Vagina (tissue), 2 donors: Measurements from ENCODE around the gene ABCA13. TPM values are rescaled to one million over a fixed set of nuclear protein-coding genes. Genes with fewer than 3 reads are reported as not detected.

Source experiments
- DNase-seq, 2 donors: peaks; one replicate each; pipeline ENCODE4 v3.0.0-alpha.2; 2017; ENCODE audit errors: extremely low spot score in 2 of 2
- H3K27ac ChIP-seq: fragments of 200-600 bp; sonication (generic); one replicate; pipeline ENCODE4 v1.5.1; 2019
- H3K27me3 ChIP-seq: fragments of 200-600 bp; sonication (generic); one replicate; pipeline ENCODE4 v1.5.1; 2019
- H3K36me3 ChIP-seq, 2 donors: fragments of 200-600 bp; sonication (generic); one replicate each; pipeline ENCODE4 v1.5.1; 2017 to 2019
- H3K4me1 ChIP-seq: fragments of 200-600 bp; sonication (generic); one replicate; pipeline ENCODE4 v1.5.1; 2019
- H3K4me3 ChIP-seq, 2 donors: fragments of 200-600 bp; sonication (generic); 1 replicate in 1 of 2; 2 replicates in 1 of 2; pipeline ENCODE4 v1.5.1; 2016 to 2019
- H3K9me3 ChIP-seq: fragments of 200-600 bp; sonication (generic); one replicate; pipeline ENCODE4 v1.5.1; 2019
- CTCF ChIP-seq, 3 experiments: fragments of 450-650 bp in 2 of 3; fragments of 200-600 bp in 1 of 3; sonication (generic) in 1 of 3; IDR thresholded peaks; one replicate each; pipeline ENCODE4 v1.5.1; 2017 to 2019; ENCODE audit warnings: antibody characterized with exemption in 3 of 3, mild to moderate bottlenecking in 2 of 3, moderate library complexity in 2 of 3
- POLR2A ChIP-seq, 2 donors: fragments of 450-650 bp; IDR thresholded peaks; one replicate each; pipeline ENCODE4 v1.6.1; 2017; ENCODE audit warnings: antibody characterized with exemption in 2 of 2, mild to moderate bottlenecking in 2 of 2, moderate library complexity in 2 of 2
- POLR2AphosphoS5 ChIP-seq, 2 donors: sonication (generic); formaldehyde crosslinking; IDR thresholded peaks; one replicate each; pipeline ENCODE4 v1.9.0; 2017; ENCODE audit warnings: antibody characterized with exemption in 2 of 2, mild to moderate bottlenecking in 2 of 2, low read depth in 1 of 2; ENCODE audit not compliant: insufficient read depth in 1 of 2
- intact Hi-C: fragments of 100-400 bp; cut with DNase I; formaldehyde crosslinking; loops from one replicate; pipeline ENCODE4 v1.15.1; 2023
- total RNA-seq: library from RNA; depleted of rRNA; stranded (reverse); fragments of >200 nt; gene quantifications from one replicate; pipeline ENCODE4 v1.2.3, GENCODE V29; 2016

The ABCA13 gene
- total RNA-seq, 1 donor from 2014 or later, result under 0.01 TPM

GRCh38 chr7:48337012-48337621, 165.9 kb downstream of the ABCA13 start:
- DNase-seq, result no peak
- Histone ChIP-seq H3K4me1 (no peaks in the 10 kb centered on the region), H3K4me3 (no peak overlapping the region), H3K36me3 (no peaks in the 10 kb centered on the region), H3K27me3 (no peaks in the 10 kb centered on the region), H3K27ac (no peak overlapping the region), H3K9me3 (no peaks in the 10 kb centered on the region)
- TF ChIP-seq CTCF (IDR thresholded peaks at IDR 0.05) (peak in 1 of 3 experiments; percentile 11), POLR2A (IDR thresholded peaks at IDR 0.05) (no peak), POLR2AphosphoS5 (IDR thresholded peaks at IDR 0.05; ENCODE audit: insufficient read depth in 1 of 2, low read depth in 1 of 2) (no peak)
- intact Hi-C loops, result no loop called here

GRCh38 chr7:48337781-48338180, 166.5 kb downstream of the ABCA13 start:
- DNase-seq, result no peak
- no peaks in the 10 kb centered on the region for H3K4me1 ChIP-seq
- no peak overlapping the region for H3K4me3 ChIP-seq
- no peaks in the 10 kb centered on the region for H3K9me3 ChIP-seq
- no peaks in the 10 kb centered on the region for H3K36me3 ChIP-seq
- no peaks in the 10 kb centered on the region for H3K27me3 ChIP-seq
- H3K27ac ChIP-seq, result no peak overlapping the region
- intact Hi-C loops, result no loop called here
- TF ChIP-seq CTCF (IDR thresholded peaks at IDR 0.05) (no peak), POLR2AphosphoS5 (IDR thresholded peaks at IDR 0.05; ENCODE audit: insufficient read depth in 1 of 2, low read depth in 1 of 2) (no peak), POLR2A (IDR thresholded peaks at IDR 0.05) (no peak)

GRCh38 chr7:48347230-48347825, 176.1 kb downstream of the ABCA13 start:
- DNase-seq, result no peak
- no peaks in the 10 kb centered on the region for H3K4me1 ChIP-seq
- H3K36me3 ChIP-seq, result no peaks in the 10 kb centered on the region
- H3K4me3 ChIP-seq, result no peak overlapping the region
- no peak overlapping the region for H3K27ac ChIP-seq
- intact Hi-C loops, result no loop called here
- no peaks in the 10 kb centered on the region for H3K9me3 ChIP-seq
- H3K27me3 ChIP-seq, result no peaks in the 10 kb centered on the region
- TF ChIP-seq POLR2A (IDR thresholded peaks at IDR 0.05) (no peak), POLR2AphosphoS5 (IDR thresholded peaks at IDR 0.05; ENCODE audit: insufficient read depth in 1 of 2, low read depth in 1 of 2) (no peak), CTCF (IDR thresholded peaks at IDR 0.05) (no peak)

- DNase-seq, result no peak
- Histone ChIP-seq H3K9me3 (no peaks in the 10 kb centered on the region), H3K36me3 (no peaks in the 10 kb centered on the region), H3K4me1 (no peaks in the 10 kb centered on the region), H3K27me3 (no peaks in the 10 kb centered on the region), H3K27ac (no peak overlapping the region), H3K4me3 (no peak overlapping the region)
- TF ChIP-seq CTCF (IDR thresholded peaks at IDR 0.05) (no peak), POLR2A (IDR thresholded peaks at IDR 0.05) (no peak), POLR2AphosphoS5 (IDR thresholded peaks at IDR 0.05; ENCODE audit: insufficient read depth in 1 of 2, low read depth in 1 of 2) (no peak)
- intact Hi-C loops, result no loop called here
Observed at GRCh38 chr7:48350515-48350914, 179.3 kb downstream of the ABCA13 start.

GRCh38 chr7:48351900-48352299, 180.6 kb downstream of the ABCA13 start:
- no peak overlapping the region for H3K4me3 ChIP-seq
- no peaks in the 10 kb centered on the region for H3K36me3 ChIP-seq
- H3K9me3 ChIP-seq, result no peaks in the 10 kb centered on the region
- H3K27me3 ChIP-seq, result no peaks in the 10 kb centered on the region
- no peak overlapping the region for H3K27ac ChIP-seq
- DNase-seq, result no peak
- no peaks in the 10 kb centered on the region for H3K4me1 ChIP-seq
- intact Hi-C loops, result no loop called here
- TF ChIP-seq POLR2AphosphoS5 (IDR thresholded peaks at IDR 0.05; ENCODE audit: insufficient read depth in 1 of 2, low read depth in 1 of 2) (no peak), POLR2A (IDR thresholded peaks at IDR 0.05) (no peak), CTCF (IDR thresholded peaks at IDR 0.05) (no peak)
